Left kidney (tissue), 2 donors: Measurements from ENCODE around the gene TUFM. TPM values are rescaled to one million over a fixed set of nuclear protein-coding genes. Genes with fewer than 3 reads are reported as not detected.
"Not testable (repeated sequence)": the region's sequence is repeated elsewhere in the genome, so short reads cannot be mapped to it uniquely, and the experiment has no call there.

Experiments
- DNase-seq: peaks from one replicate; pipeline ENCODE4 v3.0.0-alpha.2; 2013
- polyA plus RNA-seq: library from polyadenylated mRNA; unstranded; fragments of 120-200 nt; gene quantifications from one replicate; pipeline ENCODE4 v1.2.1, GENCODE V29; 2013; ENCODE audit not compliant: insufficient read length

Gene TUFM
- polyA plus RNA-seq, 1 donor, result 195 TPM

- no peak for DNase-seq
Measured at GRCh38 chr16:28842696-28843095, 3.5 kb downstream of the TUFM start.

GRCh38 chr16:28839899-28840298, 6.2 kb downstream of the TUFM start:
- no peak for DNase-seq

- no peak for DNase-seq
Measured at GRCh38 chr16:28839004-28839639, 7.0 kb downstream of the TUFM start.

GRCh38 chr16:28838558-28838918, 7.6 kb downstream of the TUFM start:
- DNase-seq, result no peak

GRCh38 chr16:28837672-28838557, 8.2 kb downstream of the TUFM start:
- DNase-seq, result no peak

GRCh38 chr16:28836761-28837064, 9.4 kb downstream of the TUFM start:
- no peak for DNase-seq

GRCh38 chr16:28835864-28836760, 10.0 kb downstream of the TUFM start:
- DNase-seq, result no peak

GRCh38 chr16:28834873-28835863, 11.0 kb downstream of the TUFM start:
- no peak for DNase-seq

GRCh38 chr16:28834349-28834748, 11.8 kb downstream of the TUFM start:
- DNase-seq, result no peak

GRCh38 chr16:28830531-28830930, 15.6 kb downstream of the TUFM start:
- no peak for DNase-seq

- DNase-seq, result no peak
Measured at GRCh38 chr16:28829747-28830146, 16.4 kb downstream of the TUFM start.

- no peak for DNase-seq
Measured at GRCh38 chr16:28826141-28826540, 20.0 kb downstream of the TUFM start.

- DNase-seq, result no peak
Measured at GRCh38 chr16:28824717-28824973, 21.5 kb downstream of the TUFM start.

- peak; percentile 97 for DNase-seq
Measured at GRCh38 chr16:28823873-28824716, 22.1 kb downstream of the TUFM start.

- DNase-seq, result no peak
Measured at GRCh38 chr16:28823291-28823872, 22.8 kb downstream of the TUFM start.

- DNase-seq, result peak; percentile 96
Measured at GRCh38 chr16:28822520-28823290, 23.4 kb downstream of the TUFM start, which contains the start of gene ATXN2L. Gene ATXN2L (plus strand): TSS chr16:28822999. CDS start chr16:28823260, 261 bp downstream.

- DNase-seq, result no peak
Measured at GRCh38 chr16:28821874-28822519, 24.2 kb downstream of the TUFM start.

GRCh38 chr16:28820546-28820945, 25.6 kb downstream of the TUFM start:
- DNase-seq, result not testable (repeated sequence)

- no peak for DNase-seq
Measured at GRCh38 chr16:28820016-28820415, 26.1 kb downstream of the TUFM start.
